Gastroesophageal sphincter (tissue), 3 donors: ENCODE results near the gene HBG2.

Experiments
- CTCF ChIP-seq, 4 experiments: fragments of 200-600 bp in 2 of 4; fragments of 450-650 bp in 2 of 4; sonication (generic) in 1 of 4; IDR thresholded peaks; one replicate each; pipeline ENCODE4 v1.5.1; 2017 to 2019; ENCODE audit warnings: antibody characterized with exemption in 4 of 4, mild to moderate bottlenecking in 2 of 4, moderate library complexity in 2 of 4
- EP300 ChIP-seq: sonication (generic); formaldehyde crosslinking; IDR thresholded peaks from one replicate; pipeline ENCODE4 v1.6.1; 2017; ENCODE audit warnings: antibody characterized with exemption, mild to moderate bottlenecking

- TF ChIP-seq CTCF (IDR thresholded peaks at IDR 0.05) (no peak), EP300 (no peak)
Observed at GRCh38 chr11:5276697-5277096, 22.1 kb upstream of the HBG2 start.
